Astrocyte (in vitro differentiated cells and primary cell): ENCODE data around the gene PDGFA.

Source experiments
- EZH2 ChIP-seq: IDR thresholded peaks from 2 replicates; pipeline ENCODE4 v1.6.1; 2012; ENCODE audit warnings: mild to moderate bottlenecking, low read length, inconsistent platforms; ENCODE audit not compliant: insufficient read depth
- TF ChIP-seq, protein P1 (sequence below): IDR thresholded peaks from 2 replicates; pipeline ENCODE4 v1.5.1; 2011; ENCODE audit warnings: low read depth, mild to moderate bottlenecking, inconsistent platforms, low read length, moderate library complexity; ENCODE audit not compliant: insufficient read depth

- TF ChIP-seq, protein P1, sequence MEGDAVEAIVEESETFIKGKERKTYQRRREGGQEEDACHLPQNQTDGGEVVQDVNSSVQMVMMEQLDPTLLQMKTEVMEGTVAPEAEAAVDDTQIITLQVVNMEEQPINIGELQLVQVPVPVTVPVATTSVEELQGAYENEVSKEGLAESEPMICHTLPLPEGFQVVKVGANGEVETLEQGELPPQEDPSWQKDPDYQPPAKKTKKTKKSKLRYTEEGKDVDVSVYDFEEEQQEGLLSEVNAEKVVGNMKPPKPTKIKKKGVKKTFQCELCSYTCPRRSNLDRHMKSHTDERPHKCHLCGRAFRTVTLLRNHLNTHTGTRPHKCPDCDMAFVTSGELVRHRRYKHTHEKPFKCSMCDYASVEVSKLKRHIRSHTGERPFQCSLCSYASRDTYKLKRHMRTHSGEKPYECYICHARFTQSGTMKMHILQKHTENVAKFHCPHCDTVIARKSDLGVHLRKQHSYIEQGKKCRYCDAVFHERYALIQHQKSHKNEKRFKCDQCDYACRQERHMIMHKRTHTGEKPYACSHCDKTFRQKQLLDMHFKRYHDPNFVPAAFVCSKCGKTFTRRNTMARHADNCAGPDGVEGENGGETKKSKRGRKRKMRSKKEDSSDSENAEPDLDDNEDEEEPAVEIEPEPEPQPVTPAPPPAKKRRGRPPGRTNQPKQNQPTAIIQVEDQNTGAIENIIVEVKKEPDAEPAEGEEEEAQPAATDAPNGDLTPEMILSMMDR: no peak
- no peak for TF ChIP-seq EZH2
These were observed 20.2 kb upstream of the PDGFA start for GRCh38 chr7:539731-540411.
